ENCODE results near the gene NPTN.

DNA sequence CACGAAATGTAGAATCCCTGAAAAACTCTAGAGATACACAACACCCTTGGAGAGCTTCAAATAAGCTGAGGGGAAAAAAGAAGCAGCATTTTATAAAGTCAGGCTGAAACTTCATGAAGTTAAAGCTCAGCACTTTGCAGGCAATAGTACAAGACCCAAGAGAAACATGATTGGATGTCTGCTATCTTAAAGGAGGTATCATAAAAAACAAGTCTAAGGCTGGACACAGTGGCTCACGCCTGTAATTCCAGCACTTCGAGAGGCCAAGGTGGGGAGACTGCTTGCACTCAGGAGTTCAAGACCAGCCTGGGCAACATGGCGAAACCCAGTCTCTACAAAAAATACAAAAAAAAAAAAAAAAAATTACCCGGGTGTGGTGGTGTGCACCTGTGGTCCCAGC lies 42.9 kb downstream of the NPTN start:
- TF ChIP-seq CTCF (IDR thresholded peaks at IDR 0.05; ENCODE audit: low read depth, low read length) (no peak), POLR2A (IDR thresholded peaks at IDR 0.05; ENCODE audit: extremely low read depth, insufficient read length) (no peak), MAX (IDR thresholded peaks at IDR 0.05; ENCODE audit: low read depth, low read length) (no peak), MYC (IDR thresholded peaks at IDR 0.05; ENCODE audit: low read depth, low read length) (no peak)

All from NB4 (cell line).